ENCODE data around the gene ARID1B.

ARID1B gene

GRCh38 chr6:157054531-157054979 is 277.4 kb downstream of the ARID1B start:
- no peak for DNase-seq (ENCODE audit: low spot score)

GRCh38 chr6:157055863-157056262 is 278.7 kb downstream of the ARID1B start:
- DNase-seq (ENCODE audit: low spot score) = no peak

- no peak for DNase-seq (ENCODE audit: low spot score)
Measured at GRCh38 chr6:157056275-157056674, 279.1 kb downstream of the ARID1B start.

GRCh38 chr6:157058574-157058973 is 281.4 kb downstream of the ARID1B start:
- no peak for DNase-seq (ENCODE audit: low spot score)

- DNase-seq (ENCODE audit: low spot score) = no peak
Measured at GRCh38 chr6:157059781-157060180, 282.6 kb downstream of the ARID1B start.

- DNase-seq (ENCODE audit: low spot score) = no peak
Measured at GRCh38 chr6:157060440-157060952, 283.3 kb downstream of the ARID1B start.

- no peak for DNase-seq (ENCODE audit: low spot score)
Measured at GRCh38 chr6:157061770-157062594, 284.8 kb downstream of the ARID1B start.

- DNase-seq (ENCODE audit: low spot score) = no peak
Measured at GRCh38 chr6:157063176-157063905, 286.2 kb downstream of the ARID1B start.

- no peak for DNase-seq (ENCODE audit: low spot score)
Measured at GRCh38 chr6:157063923-157064322, 286.7 kb downstream of the ARID1B start.

GRCh38 chr6:157064502-157064901 is 287.3 kb downstream of the ARID1B start:
- no peak for DNase-seq (ENCODE audit: low spot score)

- no peak for DNase-seq (ENCODE audit: low spot score)
Measured at GRCh38 chr6:157065366-157065765, 288.2 kb downstream of the ARID1B start.

GRCh38 chr6:157066781-157067491 is 289.8 kb downstream of the ARID1B start:
- DNase-seq (ENCODE audit: low spot score) = no peak

- no peak for DNase-seq (ENCODE audit: low spot score)
Measured at GRCh38 chr6:157067507-157067906, 290.3 kb downstream of the ARID1B start.

GRCh38 chr6:157068691-157069324 is 291.6 kb downstream of the ARID1B start:
- DNase-seq (ENCODE audit: low spot score) = no peak

GRCh38 chr6:157069585-157069984 is 292.4 kb downstream of the ARID1B start:
- DNase-seq (ENCODE audit: low spot score) = no peak

- no peak for DNase-seq (ENCODE audit: low spot score)
Measured at GRCh38 chr6:157070403-157071107, 293.4 kb downstream of the ARID1B start.

GRCh38 chr6:157072128-157072527 is 294.9 kb downstream of the ARID1B start:
- no peak for DNase-seq (ENCODE audit: low spot score)

- no peak for DNase-seq (ENCODE audit: low spot score)
Measured at GRCh38 chr6:157073596-157073995, 296.4 kb downstream of the ARID1B start.

GRCh38 chr6:157074969-157075368 is 297.8 kb downstream of the ARID1B start:
- no peak for DNase-seq (ENCODE audit: low spot score)

GRCh38 chr6:157075549-157076450 is 298.6 kb downstream of the ARID1B start:
- DNase-seq (ENCODE audit: low spot score) = no peak
